ENCODE data around the gene SKI. TPM values are rescaled to one million over a fixed set of nuclear protein-coding genes. Genes with fewer than 3 reads are reported as not detected.

The SKI gene
- total RNA-seq, 1 donor: 48.9 TPM

DNA sequence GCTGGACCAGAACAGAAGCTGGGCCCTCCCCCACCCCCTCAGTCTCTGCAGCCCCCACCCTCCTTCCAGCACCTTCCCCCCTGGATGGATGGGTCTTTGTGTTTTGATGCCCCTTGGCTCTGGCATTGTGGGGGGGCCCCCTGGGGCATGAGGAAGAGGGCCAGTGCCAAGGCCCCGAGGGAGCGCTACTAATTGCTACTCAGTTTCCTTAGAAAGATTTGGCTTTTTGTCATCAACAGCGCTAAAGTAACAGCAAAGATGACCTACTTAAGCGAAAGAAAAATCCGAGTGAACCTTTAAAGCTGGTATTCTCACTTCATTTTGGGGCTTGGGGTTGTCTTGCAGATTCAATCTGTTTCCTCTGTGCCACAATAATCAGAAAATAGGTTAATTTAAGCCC, 63.5 kb downstream of the SKI start:
- no peak overlapping the region for H2AFZ ChIP-seq (ENCODE audit: low read length)
- peak; percentile 73 for DNase-seq (ENCODE audit: insufficient read length, low spot score, missing footprints)
- peak overlapping the region; percentile 92 for H3K27ac ChIP-seq (ENCODE audit: low read depth, low read length)
- peak overlapping the region; percentile 93 for H3K4me2 ChIP-seq (ENCODE audit: insufficient read depth, low read length)
- TF ChIP-seq, protein P1, sequence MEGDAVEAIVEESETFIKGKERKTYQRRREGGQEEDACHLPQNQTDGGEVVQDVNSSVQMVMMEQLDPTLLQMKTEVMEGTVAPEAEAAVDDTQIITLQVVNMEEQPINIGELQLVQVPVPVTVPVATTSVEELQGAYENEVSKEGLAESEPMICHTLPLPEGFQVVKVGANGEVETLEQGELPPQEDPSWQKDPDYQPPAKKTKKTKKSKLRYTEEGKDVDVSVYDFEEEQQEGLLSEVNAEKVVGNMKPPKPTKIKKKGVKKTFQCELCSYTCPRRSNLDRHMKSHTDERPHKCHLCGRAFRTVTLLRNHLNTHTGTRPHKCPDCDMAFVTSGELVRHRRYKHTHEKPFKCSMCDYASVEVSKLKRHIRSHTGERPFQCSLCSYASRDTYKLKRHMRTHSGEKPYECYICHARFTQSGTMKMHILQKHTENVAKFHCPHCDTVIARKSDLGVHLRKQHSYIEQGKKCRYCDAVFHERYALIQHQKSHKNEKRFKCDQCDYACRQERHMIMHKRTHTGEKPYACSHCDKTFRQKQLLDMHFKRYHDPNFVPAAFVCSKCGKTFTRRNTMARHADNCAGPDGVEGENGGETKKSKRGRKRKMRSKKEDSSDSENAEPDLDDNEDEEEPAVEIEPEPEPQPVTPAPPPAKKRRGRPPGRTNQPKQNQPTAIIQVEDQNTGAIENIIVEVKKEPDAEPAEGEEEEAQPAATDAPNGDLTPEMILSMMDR (IDR thresholded peaks at IDR 0.05; ENCODE audit: extremely low read depth, low read depth, low read length): no peak
- peaks cover 12% of the 10 kb centered on the region for H3K36me3 ChIP-seq (ENCODE audit: insufficient read depth, low read length)
- H4K20me1 ChIP-seq (ENCODE audit: insufficient read depth, low read length): peaks cover 75% of the 10 kb centered on the region
- no peaks in the 10 kb centered on the region for H3K9me3 ChIP-seq (ENCODE audit: low read depth, low read length)
- no peaks in the 10 kb centered on the region for H3K27me3 ChIP-seq (ENCODE audit: insufficient read depth, low read length)
- peaks cover 95% of the 10 kb centered on the region for H3K79me2 ChIP-seq (ENCODE audit: insufficient read depth, low read length)
- H3K4me3 ChIP-seq (ENCODE audit: insufficient read depth, low read length): peak overlapping the region; percentile 68
- peaks cover 39% of the 10 kb centered on the region for H3K4me1 ChIP-seq (ENCODE audit: insufficient read depth, low read length)

DNA sequence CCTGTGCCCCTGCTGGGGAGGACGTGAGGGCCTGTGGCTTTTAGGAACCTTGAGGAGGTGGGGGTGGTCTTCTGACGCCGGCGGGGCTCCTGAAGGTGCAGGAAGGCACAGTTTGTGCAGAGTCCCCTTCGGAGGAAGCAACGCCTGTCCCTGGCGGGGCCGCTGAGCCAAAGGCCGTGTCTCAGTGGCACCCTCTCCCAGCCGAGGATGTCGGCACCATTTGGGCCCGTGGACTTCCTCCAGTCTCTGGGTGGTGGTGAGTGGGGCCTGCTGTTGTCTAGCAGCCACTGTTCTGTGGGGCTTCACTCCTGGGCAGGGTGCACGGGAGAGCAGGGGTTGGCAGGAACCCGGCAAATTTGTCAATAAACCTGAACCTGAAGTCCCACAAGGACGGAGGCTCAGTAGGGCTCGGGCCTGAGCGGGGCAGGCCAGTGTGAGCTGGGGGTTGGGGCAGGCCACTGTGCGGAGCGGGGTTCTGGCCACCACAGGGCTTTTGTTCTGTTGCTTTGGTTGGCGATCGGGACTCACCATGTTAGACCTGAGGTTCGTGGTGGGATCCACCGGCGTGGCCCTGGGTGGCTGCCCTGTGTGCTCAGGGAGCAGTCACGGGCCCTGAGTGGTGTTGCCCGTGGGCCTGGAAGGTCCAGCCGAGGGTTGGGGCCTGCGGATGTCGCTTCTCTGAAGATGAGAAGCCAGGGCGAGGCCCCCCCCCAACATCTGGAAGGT, 64.8 kb downstream of the SKI start:
- peaks cover 39% of the 10 kb centered on the region for H3K4me1 ChIP-seq (ENCODE audit: insufficient read depth, low read length)

DNA sequence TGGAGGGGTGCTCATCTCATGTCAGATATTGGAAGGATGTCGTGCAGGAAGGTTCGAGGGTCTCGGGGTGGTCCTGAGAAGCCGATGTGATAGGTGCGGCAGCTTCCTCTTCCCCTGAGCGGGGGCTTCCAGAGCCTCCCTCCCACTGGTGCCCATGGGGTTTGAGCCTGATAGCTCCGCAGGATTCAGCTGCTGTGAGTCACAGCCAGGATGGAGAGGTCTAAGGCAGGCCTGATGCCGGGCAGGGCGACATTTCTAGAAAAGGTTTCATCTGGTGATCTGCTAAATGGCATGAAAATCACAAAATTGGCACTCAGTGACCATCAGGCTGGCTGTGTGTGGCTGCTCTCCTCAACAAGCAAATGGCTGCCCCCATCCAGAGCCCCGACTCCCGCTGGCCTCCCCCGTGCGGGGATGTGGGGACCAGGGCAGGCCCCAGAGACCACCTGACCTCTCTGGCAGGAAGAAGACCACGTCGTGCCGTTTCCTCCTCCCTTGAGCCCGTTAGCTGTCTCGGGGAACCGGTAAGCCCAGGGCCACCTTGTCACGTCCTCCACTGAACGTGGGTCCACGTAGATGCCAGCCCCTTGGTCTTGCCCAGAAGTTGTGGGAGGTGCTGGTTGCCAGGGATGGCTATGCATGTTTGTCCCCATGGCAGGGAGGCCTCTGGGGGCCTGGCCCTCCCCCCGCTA, 66.1 kb downstream of the SKI start:
- peak; percentile 96 for DNase-seq (ENCODE audit: insufficient read length, low spot score, missing footprints)
- peak overlapping the region; percentile 19 for H3K4me2 ChIP-seq (ENCODE audit: insufficient read depth, low read length)
- no peaks in the 10 kb centered on the region for H3K9me3 ChIP-seq (ENCODE audit: low read depth, low read length)
- peak overlapping the region; percentile 64 for H3K27ac ChIP-seq (ENCODE audit: low read depth, low read length)
- H3K4me1 ChIP-seq (ENCODE audit: insufficient read depth, low read length): peaks cover 41% of the 10 kb centered on the region
- TF ChIP-seq, protein P1 (IDR thresholded peaks at IDR 0.05; ENCODE audit: extremely low read depth, low read depth, low read length): no peak
- H3K27me3 ChIP-seq (ENCODE audit: insufficient read depth, low read length): no peaks in the 10 kb centered on the region
- peaks cover 96% of the 10 kb centered on the region for H3K79me2 ChIP-seq (ENCODE audit: insufficient read depth, low read length)
- H3K4me3 ChIP-seq (ENCODE audit: insufficient read depth, low read length): no peak overlapping the region
- peaks cover 80% of the 10 kb centered on the region for H4K20me1 ChIP-seq (ENCODE audit: insufficient read depth, low read length)
- peaks cover 19% of the 10 kb centered on the region for H3K36me3 ChIP-seq (ENCODE audit: insufficient read depth, low read length)
- no peak overlapping the region for H2AFZ ChIP-seq (ENCODE audit: low read length)

More for the DNA sequence above, 64.8 kb downstream of the SKI start:
- H3K4me2 ChIP-seq (ENCODE audit: insufficient read depth, low read length): no peak overlapping the region
- H4K20me1 ChIP-seq (ENCODE audit: insufficient read depth, low read length): peaks cover 78% of the 10 kb centered on the region
- peaks cover 96% of the 10 kb centered on the region for H3K79me2 ChIP-seq (ENCODE audit: insufficient read depth, low read length)
- DNase-seq (ENCODE audit: insufficient read length, low spot score, missing footprints): no peak
- H3K27ac ChIP-seq (ENCODE audit: low read depth, low read length): peak overlapping the region; percentile 37
- H3K9me3 ChIP-seq (ENCODE audit: low read depth, low read length): no peaks in the 10 kb centered on the region
- no peak overlapping the region for H3K4me3 ChIP-seq (ENCODE audit: insufficient read depth, low read length)
- H2AFZ ChIP-seq (ENCODE audit: low read length): no peak overlapping the region
- no peaks in the 10 kb centered on the region for H3K27me3 ChIP-seq (ENCODE audit: insufficient read depth, low read length)
- TF ChIP-seq, protein P1 (IDR thresholded peaks at IDR 0.05; ENCODE audit: extremely low read depth, low read depth, low read length): no peak
- H3K36me3 ChIP-seq (ENCODE audit: insufficient read depth, low read length): peaks cover 19% of the 10 kb centered on the region

DNA sequence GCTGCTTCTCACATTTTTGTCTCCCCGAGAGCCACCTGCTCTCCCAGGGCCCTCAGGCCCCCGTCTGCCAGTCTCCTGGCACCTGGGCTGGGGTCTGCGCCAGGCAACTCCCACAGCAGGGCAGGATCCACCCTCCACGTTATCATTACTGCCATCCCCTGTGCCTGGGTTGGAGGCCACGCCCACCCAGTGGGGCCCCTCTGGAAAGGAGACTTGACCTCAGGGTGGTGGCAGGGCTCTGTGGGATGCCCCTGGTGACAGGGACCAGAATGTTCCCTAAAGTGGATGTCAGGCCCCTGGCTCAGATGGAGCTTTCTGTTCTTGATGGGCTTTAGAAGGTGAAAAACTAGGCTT, 66.6 kb downstream of the SKI start:
- TF ChIP-seq, protein P1 (IDR thresholded peaks at IDR 0.05; ENCODE audit: extremely low read depth, low read depth, low read length): no peak
- no peaks in the 10 kb centered on the region for H3K9me3 ChIP-seq (ENCODE audit: low read depth, low read length)
- H3K4me3 ChIP-seq (ENCODE audit: insufficient read depth, low read length): no peak overlapping the region
- H3K36me3 ChIP-seq (ENCODE audit: insufficient read depth, low read length): peaks cover 19% of the 10 kb centered on the region
- peaks cover 43% of the 10 kb centered on the region for H3K4me1 ChIP-seq (ENCODE audit: insufficient read depth, low read length)
- peak overlapping the region; percentile 64 for H3K27ac ChIP-seq (ENCODE audit: low read depth, low read length)
- H4K20me1 ChIP-seq (ENCODE audit: insufficient read depth, low read length): peaks cover 83% of the 10 kb centered on the region
- H3K79me2 ChIP-seq (ENCODE audit: insufficient read depth, low read length): peaks cover 96% of the 10 kb centered on the region
- no peaks in the 10 kb centered on the region for H3K27me3 ChIP-seq (ENCODE audit: insufficient read depth, low read length)
- no peak for DNase-seq (ENCODE audit: insufficient read length, low spot score, missing footprints)
- no peak overlapping the region for H2AFZ ChIP-seq (ENCODE audit: low read length)
- no peak overlapping the region for H3K4me2 ChIP-seq (ENCODE audit: insufficient read depth, low read length)
